Coronary artery (tissue), 2 donors: ENCODE results near the gene TOP2A.
"Not testable (repeated sequence)": the region's sequence is repeated elsewhere in the genome, so short reads cannot be mapped to it uniquely, and the experiment has no call there.

Source experiments
- DNase-seq: peaks from one replicate; pipeline ENCODE4 v3.0.0-alpha.2; 2017; ENCODE audit warnings: low spot score
- H3K27ac ChIP-seq, 2 donors: fragments of 200-600 bp; sonication (generic); one replicate each; pipeline ENCODE4 v1.5.1; 2016 to 2019
- H3K4me3 ChIP-seq: fragments of 200-600 bp; sonication (generic); 2 replicates; pipeline ENCODE4 v1.5.1; 2016; ENCODE audit warnings: mild to moderate bottlenecking, moderate library complexity
- CTCF ChIP-seq: fragments of 200-600 bp; sonication (generic); IDR thresholded peaks from one replicate; pipeline ENCODE4 v1.5.1; 2019; ENCODE audit warnings: antibody characterized with exemption

The TOP2A gene

GRCh38 chr17:40415390-40415789, 2.3 kb downstream of the TOP2A start:
- no peak for DNase-seq
- Histone ChIP-seq H3K4me3 (no peak overlapping the region), H3K27ac (no peak overlapping the region)
- TF ChIP-seq CTCF, result no peak

- H3K27ac ChIP-seq, H3K4me3 ChIP-seq, DNase-seq: not testable (repeated sequence)
Measured at GRCh38 chr17:40414312-40414711, 3.4 kb downstream of the TOP2A start.

GRCh38 chr17:40412880-40413279, 4.8 kb downstream of the TOP2A start:
- H3K27ac ChIP-seq, result no peak overlapping the region
- DNase-seq, result no peak
- no peak overlapping the region for H3K4me3 ChIP-seq
- TF ChIP-seq CTCF, result no peak

GRCh38 chr17:40411821-40412220, 5.9 kb downstream of the TOP2A start:
- no peak overlapping the region for H3K27ac ChIP-seq
- no peak overlapping the region for H3K4me3 ChIP-seq
- no peak for TF ChIP-seq CTCF
- no peak for DNase-seq

- H3K27ac ChIP-seq, result no peak overlapping the region
- DNase-seq, result no peak
- TF ChIP-seq CTCF, result no peak
- H3K4me3 ChIP-seq, result no peak overlapping the region
Measured at GRCh38 chr17:40410082-40410481, 7.6 kb downstream of the TOP2A start.

GRCh38 chr17:40409540-40409939, 8.2 kb downstream of the TOP2A start:
- not testable (repeated sequence) for DNase-seq, H3K27ac ChIP-seq, H3K4me3 ChIP-seq

- DNase-seq, result no peak
- Histone ChIP-seq H3K4me3 (no peak overlapping the region), H3K27ac (no peak overlapping the region)
- no peak for TF ChIP-seq CTCF
Measured at GRCh38 chr17:40407460-40407859, 10.2 kb downstream of the TOP2A start.

GRCh38 chr17:40404003-40404402, 13.7 kb downstream of the TOP2A start:
- no peak for DNase-seq
- no peak overlapping the region for H3K4me3 ChIP-seq
- no peak overlapping the region for H3K27ac ChIP-seq
- TF ChIP-seq CTCF, result no peak
